ENCODE measurements around the gene CDH23. TPM values are rescaled to one million over a fixed set of nuclear protein-coding genes. Genes with fewer than 3 reads are reported as not detected.
A peak's percentile ranks its signal among the peaks of the same experiment; 100 is the strongest.

The CDH23 gene
- total and polyA plus RNA-seq, 10 donors: 2.0 to 19.9 (median 11.0) TPM

- H3K36me3 ChIP-seq: no peaks in the 10 kb centered on the region
- no peak overlapping the region for H3K4me3 ChIP-seq
- no peak for DNase-seq
- peaks cover 3 to 25% (median 14%) of the 10 kb centered on the region in 6 donors for H3K4me1 ChIP-seq
- 86 to 92% (median 87%) methylated on average over 12 of the region's 12 CpGs for WGBS, 5 donors
- peaks cover 0 to 20% (median 0%) of the 10 kb centered on the region in 7 donors for H3K27me3 ChIP-seq (replicated peaks in 1 of 7)
- H3K9me3 ChIP-seq: no peaks in the 10 kb centered on the region
- no peak for TF ChIP-seq CTCF (IDR thresholded peaks at IDR 0.05 in 8 of 11, conservative IDR thresholded peaks at IDR 0.05 in 3 of 11)
- TF ChIP-seq POLR2AphosphoS5 (IDR thresholded peaks at IDR 0.05): no peak
- intact Hi-C loops (cut with DNase I; ENCODE audit: low total_unique reads): no loop called here
- H3K27ac ChIP-seq: no peak overlapping the region
These were observed 215.1 kb downstream of the CDH23 start for GRCh38 chr10:71611709-71612422.

- DNase-seq: no peak
- no peaks in the 10 kb centered on the region for H3K36me3 ChIP-seq
- TF ChIP-seq CTCF (IDR thresholded peaks at IDR 0.05 in 8 of 11, conservative IDR thresholded peaks at IDR 0.05 in 3 of 11) (no peak), POLR2A (IDR thresholded peaks at IDR 0.05) (no peak), POLR2AphosphoS5 (IDR thresholded peaks at IDR 0.05) (no peak)
- peak overlapping the region in 1 of 8 donors; percentile 16 for H3K27ac ChIP-seq
- H3K4me3 ChIP-seq: no peak overlapping the region
- intact Hi-C loops (cut with DNase I; ENCODE audit: low total_unique reads): no loop called here
- 68 to 81% (median 73%) methylated on average over 2 of the region's 2 CpGs for WGBS, 5 donors
- no peaks in the 10 kb centered on the region for H3K9me3 ChIP-seq
- peaks cover 0 to 20% (median 0%) of the 10 kb centered on the region in 7 donors for H3K27me3 ChIP-seq (replicated peaks in 1 of 7)
- peaks cover 3 to 25% (median 14%) of the 10 kb centered on the region in 6 donors for H3K4me1 ChIP-seq
These were observed 216.6 kb downstream of the CDH23 start for GRCh38 chr10:71613261-71613777.

- DNase-seq: no peak
- peaks cover 0 to 18% (median 0%) of the 10 kb centered on the region in 7 donors for H3K27me3 ChIP-seq (replicated peaks in 1 of 7)
- H3K27ac ChIP-seq: no peak overlapping the region
- no peaks in the 10 kb centered on the region for H3K9me3 ChIP-seq
- WGBS, 5 donors: 87 to 92% (median 90%) methylated on average over 4 of the region's 4 CpGs
- TF ChIP-seq CTCF (IDR thresholded peaks at IDR 0.05 in 8 of 11, conservative IDR thresholded peaks at IDR 0.05 in 3 of 11): no peak
- no peak for TF ChIP-seq POLR2A (IDR thresholded peaks at IDR 0.05)
- TF ChIP-seq POLR2AphosphoS5 (IDR thresholded peaks at IDR 0.05): no peak
- intact Hi-C loops (cut with DNase I; ENCODE audit: low total_unique reads): no loop called here
- no peaks in the 10 kb centered on the region for H3K36me3 ChIP-seq
- H3K4me1 ChIP-seq: peaks cover 3 to 23% (median 13%) of the 10 kb centered on the region in 6 donors
- no peak overlapping the region for H3K4me3 ChIP-seq
These were observed 217.2 kb downstream of the CDH23 start for GRCh38 chr10:71613877-71614276.

- 87 to 94% (median 92%) methylated on average over 5 of the region's 5 CpGs for WGBS, 5 donors
These were observed 218.2 kb downstream of the CDH23 start for GRCh38 chr10:71614946-71615345.

More at GRCh38 chr10:71614946-71615345, 218.2 kb downstream of the CDH23 start:
- Histone ChIP-seq H3K27ac (no peak overlapping the region), H3K36me3 (no peaks in the 10 kb centered on the region), H3K27me3 (replicated peaks in 1 of 7) (peaks cover 0 to 9% (median 0%) of the 10 kb centered on the region in 7 donors), H3K9me3 (no peaks in the 10 kb centered on the region), H3K4me1 (peaks cover 3 to 17% (median 10%) of the 10 kb centered on the region in 6 donors), H3K4me3 (no peak overlapping the region)
- no peak for DNase-seq
- TF ChIP-seq POLR2A (IDR thresholded peaks at IDR 0.05) (no peak), POLR2AphosphoS5 (IDR thresholded peaks at IDR 0.05) (no peak), CTCF (IDR thresholded peaks at IDR 0.05 in 8 of 11, conservative IDR thresholded peaks at IDR 0.05 in 3 of 11) (no peak)
- intact Hi-C loops (cut with DNase I; ENCODE audit: low total_unique reads): no loop called here
